ENCODE results near the gene KRTAP5-6.

KRTAP5-6 gene

DNA sequence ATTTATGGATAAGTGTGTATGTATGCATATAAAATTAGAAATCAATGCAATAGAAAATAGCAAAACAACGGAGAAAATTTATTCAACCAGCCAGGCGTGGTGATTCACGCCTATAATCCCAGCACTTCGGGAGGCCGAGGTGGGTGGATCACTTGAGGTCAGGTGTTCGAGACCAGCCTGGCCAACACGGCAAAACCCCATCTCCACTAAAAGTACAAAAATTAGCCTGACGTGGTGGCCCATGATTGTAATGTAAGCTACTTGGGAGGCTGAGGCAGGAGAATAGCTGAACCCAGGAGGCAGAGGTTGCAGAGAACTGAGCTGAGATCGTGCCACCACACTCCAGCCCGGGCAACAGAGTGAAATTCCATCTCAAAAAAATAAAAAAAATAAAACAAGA, 5.5 kb downstream of the KRTAP5-6 start:
- DNase-seq (ENCODE audit: low spot score) = no peak

DNA sequence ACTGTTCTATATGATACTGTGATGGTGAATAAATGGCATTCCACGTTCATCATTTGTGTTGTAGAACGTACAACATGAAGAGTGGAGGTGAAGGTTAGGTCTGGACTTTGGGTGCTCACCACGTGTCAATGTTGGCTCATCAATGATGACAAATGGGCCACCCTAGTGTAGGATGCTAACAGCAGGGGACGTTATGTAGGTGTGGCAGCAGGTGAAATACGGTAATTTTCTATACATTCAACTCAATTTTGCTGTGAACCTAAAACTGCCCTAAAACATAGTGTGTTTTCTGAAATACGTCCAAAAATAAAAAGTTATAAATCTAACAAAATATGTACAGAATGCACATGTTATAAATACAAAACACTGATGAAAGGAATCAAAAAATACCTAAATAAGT, 6.2 kb downstream of the KRTAP5-6 start:
- no peak for DNase-seq (ENCODE audit: low spot score)

DNA sequence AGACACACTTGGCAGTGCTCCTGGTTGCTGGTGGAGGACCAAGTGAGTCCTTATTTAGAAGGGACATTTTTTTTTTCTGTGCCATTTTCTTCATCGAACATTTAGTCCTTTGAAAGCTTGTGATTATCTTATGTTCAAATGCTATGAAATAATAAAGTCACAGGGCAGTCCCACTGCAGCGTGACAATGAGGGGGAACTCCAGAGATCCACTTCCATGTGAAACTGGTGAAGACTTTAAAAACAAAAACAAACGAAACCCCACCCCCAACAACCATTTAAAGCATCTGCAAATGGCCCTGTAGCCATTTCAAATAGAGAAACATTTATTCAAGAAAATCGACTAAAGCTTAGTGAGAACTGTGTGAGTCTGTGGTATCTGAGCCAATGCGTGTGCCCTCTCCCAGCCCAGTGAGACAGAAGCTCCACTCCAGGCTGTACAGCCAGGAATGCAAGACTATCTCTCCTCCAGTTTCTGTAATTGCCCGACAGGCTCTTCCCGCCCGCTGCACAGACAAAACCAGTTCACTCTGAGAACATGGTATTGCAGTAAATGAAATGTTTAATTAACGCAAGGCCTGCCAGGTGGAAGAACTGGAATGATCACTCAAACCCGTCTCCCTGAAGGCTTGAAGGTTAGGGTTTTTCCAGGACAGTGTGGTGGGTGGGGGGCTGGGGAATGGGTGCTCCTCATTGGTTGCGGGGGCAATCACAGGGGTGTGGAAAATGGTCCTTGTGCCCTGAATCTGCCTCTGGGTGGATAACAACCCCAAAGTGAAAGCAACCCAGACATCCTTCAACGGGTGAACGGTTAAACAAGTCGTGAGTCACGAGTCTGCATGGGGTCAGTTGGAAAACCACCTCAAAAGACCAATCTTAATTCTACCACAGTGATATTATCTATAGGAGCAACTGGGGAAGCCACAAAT, 8.4 kb downstream of the KRTAP5-6 start:
- DNase-seq (ENCODE audit: low spot score) = no peak

DNA sequence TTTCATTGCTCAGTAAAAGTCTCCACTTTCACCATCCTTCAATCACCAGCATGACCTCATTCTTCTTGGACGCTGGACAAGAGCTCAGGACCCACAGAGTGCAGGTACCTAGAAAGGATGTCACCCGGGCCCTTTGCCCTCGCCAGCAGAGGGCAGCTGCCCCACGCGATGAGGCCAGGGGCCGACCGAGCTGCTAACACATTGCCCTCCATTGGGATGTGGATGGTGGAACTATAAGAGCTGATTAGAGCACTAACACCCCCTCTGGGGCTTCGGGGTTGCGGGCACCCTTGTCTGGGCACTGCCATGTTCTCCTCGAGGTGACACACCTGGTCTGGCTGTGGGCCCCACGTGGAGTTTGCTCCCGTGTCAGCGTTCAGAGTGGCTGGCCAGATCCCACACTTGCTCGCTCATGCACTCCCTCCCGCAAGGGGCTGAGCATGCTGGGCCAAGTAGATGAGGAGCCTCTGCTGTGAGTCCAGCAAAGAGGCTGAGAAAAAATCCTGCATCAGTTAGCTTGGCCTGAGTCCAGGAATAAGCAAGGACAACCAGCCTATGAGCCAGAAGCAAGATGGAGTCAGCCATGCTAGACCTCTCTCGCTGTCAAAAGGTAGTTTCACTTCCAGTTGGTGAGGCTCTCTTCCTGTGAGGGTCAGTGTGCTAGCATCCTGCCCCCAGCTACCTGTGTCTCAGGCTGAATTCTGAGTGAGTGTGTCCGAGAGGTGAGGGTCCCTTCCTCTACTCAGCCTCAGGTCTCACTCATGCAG, 9.8 kb downstream of the KRTAP5-6 start:
- no peak for DNase-seq (ENCODE audit: low spot score)

DNA sequence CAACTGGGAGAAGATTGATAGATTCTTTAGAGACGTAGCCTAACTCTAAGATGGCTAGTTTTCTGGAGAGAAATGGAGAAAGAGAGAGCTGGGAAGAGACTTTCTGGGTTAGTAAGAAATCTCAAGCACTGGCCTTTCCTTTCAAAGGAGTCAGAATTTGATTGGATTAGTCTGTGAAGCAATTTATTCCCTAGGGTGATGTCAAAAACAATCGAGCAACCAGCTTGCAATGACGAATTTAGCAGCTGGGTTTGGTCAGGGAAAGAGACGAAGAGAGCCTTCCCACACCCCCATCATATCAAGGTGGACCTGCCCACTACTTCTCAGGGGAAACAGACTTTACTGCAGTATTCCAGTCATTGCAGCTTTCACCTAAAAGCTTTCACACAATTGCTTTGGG, 10.8 kb downstream of the KRTAP5-6 start:
- no peak for DNase-seq (ENCODE audit: low spot score)

DNA sequence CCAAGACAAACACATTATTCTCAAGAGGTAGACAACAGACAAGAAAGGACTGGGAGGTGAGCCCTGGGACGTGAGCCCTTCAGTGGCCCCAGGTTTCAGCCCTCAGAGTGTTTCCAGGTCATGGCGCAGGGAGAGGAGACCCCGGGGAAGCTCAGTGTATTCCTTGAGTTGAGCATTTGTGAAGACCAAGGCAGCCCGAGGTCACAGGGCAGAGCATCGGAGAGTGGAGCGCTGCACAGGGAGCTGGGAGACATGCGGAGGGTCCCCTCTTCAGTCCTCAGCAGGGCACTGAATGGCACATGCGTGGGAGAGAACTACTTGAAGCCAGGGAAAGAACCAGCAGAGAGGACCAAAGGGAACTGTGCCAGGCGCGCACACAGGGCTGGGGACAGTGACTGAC, 11.7 kb downstream of the KRTAP5-6 start:
- no peak for DNase-seq (ENCODE audit: low spot score)

DNA sequence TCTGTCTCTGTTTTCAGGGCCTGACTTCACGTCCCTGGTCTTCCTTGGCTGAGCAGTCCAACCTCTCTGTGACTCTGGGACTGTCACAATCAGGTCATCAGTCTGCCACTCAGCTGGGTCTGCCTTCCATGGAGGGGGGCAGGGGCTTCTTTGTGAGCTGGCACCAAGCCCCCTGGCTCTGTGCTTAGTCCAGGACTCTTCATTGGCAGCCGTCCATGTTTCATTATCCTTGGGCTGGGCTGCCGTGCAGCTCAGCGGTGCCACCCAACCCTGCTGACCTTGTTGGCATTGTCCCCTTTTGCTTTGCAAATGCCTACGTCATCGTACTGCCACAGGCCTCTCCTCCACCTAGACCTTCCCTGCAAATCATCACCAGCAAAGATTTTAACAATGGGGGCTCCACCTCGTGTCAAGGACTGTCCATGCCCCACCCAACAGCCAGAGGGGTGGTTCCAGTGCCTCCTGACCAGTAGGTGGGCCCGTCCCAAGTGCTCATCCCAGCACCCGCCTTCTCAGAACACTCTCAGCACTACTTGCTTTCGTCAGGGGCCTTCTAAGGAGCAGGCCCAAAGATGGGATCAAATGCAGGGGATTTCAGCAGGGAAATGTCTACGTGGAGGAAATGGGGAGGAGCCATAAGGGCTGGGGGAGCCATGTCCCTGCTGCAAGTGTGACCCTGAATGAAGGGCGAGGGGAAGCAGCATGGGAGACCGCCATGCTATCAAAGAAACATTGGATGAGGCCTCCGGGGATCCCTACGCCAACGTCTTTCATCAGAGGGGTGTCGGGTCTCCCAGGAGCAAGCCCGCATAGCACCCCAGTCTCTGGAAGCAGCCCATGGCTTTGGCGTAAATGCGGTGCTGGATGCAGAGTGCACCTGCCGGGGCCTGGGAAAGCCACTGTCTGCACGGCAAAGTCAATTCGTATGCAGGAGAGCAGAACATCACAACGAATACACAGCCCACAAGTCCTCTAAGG, 18.2 kb downstream of the KRTAP5-6 start:
- no peak for DNase-seq (ENCODE audit: low spot score)

DNA sequence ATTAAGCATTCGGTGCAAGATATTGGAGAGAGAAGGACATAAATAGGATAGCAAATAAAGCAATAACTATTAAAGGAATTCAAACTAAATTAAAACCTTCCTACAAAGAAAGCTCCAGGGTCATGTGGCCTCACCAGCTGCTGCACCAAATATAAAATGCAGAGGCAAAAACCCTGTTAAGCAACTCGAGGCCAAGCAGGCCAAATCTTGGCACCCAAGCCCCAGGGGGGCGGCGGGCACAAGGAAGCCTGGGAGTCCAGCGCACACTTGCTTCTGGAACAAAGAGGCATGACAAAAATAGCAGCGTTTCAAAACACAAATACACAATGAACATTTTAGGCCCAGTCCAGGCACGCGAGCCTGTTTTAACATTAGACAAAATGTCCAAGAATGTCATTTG, 20.8 kb downstream of the KRTAP5-6 start:
- no peak for DNase-seq (ENCODE audit: low spot score)

DNA sequence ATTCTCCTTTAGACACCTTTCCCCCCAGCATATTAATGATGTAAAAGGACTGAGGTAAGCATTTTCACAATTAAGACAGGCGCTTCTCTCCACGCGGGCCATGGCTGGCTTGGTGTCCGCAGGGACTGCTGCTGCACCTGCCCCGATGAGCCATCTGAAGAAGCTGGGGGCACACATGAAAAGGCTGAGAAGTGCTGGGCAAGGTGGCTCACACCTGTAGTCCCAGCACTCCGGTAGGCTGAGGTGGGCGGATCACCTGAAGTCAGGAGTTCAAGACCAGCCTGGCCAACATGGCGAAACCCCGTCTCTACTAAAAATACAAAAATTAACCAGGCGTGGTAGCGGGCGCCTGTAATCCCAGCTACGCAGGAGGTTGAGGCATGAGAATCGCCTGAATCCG, 21.3 kb downstream of the KRTAP5-6 start:
- no peak for DNase-seq (ENCODE audit: low spot score)

DNA sequence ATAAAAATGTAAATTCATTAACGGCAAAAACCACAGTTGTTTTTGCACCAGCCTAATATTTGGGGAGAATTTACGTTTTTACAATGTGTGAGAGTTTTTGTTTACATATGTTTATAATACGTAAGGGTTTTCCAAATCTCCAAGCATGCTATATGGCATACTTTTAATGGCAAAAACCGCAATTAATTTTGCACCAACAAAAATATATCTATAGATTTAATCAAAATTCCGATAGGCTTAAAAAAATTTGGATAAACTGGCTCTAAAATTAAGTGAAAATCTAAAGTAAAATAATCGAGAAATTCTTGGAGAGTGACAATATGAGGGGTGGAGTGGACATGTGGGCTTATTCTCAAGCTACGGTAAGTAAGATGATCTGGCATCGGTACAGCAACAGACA, 22.8 kb downstream of the KRTAP5-6 start:
- DNase-seq (ENCODE audit: low spot score) = no peak

DNA sequence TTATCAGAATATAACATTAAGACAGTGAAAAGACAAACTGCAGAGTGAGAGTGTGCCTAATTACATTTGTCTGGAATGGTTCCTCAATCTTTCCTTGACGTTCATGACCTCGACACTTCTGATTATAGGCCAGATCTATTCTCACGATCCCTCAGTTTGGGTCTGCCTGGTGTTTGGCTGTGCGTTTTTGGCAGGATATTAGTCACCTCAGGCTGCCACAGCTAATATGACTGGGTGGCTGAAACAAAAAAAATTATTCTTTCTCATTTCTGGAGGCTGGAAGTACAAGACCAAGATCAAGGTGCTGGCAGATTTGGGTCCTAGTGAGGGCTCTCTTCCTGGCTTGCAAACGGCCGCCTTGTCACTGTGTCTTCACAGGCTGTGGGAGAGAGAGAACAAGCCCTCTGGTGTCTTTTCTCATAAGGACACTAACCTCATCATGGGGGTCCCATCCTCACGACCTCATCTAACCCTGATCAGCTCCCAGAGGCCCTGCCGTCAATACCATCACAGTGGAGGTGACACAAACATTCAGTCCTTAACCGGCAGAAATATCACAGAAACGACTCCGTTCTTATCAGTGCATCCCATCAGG, 30.2 kb downstream of the KRTAP5-6 start:
- DNase-seq (ENCODE audit: low spot score) = no peak

DNA sequence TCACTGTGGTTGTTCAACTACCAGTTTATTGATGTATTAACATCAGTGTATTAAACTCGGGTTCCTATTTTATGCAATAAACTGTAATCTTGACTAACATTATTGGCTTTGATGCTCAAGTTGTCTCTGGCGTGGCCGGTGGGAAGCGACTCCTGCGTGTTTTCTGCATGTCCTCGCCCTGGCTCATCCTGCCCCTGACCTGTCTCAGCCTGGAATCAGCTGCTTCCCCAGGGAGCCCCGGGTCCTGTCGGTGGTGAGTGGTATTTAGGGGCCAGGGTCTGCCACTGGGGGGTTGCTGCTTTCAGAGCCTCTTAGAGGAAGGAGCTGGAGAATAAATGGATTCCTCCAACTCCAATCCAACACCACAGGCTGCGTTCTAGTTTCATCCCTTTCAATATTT, 30.9 kb downstream of the KRTAP5-6 start:
- DNase-seq (ENCODE audit: low spot score) = no peak

DNA sequence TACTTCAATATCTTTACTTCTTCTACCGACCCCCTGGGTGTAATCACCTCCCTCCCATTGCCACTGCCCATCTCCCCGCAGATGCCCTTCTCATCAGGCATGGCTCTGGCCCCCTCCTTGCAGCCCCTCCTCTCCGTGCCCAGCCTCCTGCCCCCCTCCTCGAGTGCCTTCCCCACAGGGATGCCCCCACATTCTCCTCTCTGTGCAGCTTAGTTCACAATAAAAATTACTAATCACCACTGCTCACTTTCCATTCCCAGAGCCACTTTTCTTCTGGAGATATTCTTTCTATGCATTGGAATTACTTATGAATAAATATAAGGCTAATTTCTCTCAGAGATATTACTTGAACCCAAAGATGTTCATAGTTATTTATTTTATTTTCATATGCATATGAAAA, 31.3 kb downstream of the KRTAP5-6 start:
- DNase-seq (ENCODE audit: low spot score) = no peak

DNA sequence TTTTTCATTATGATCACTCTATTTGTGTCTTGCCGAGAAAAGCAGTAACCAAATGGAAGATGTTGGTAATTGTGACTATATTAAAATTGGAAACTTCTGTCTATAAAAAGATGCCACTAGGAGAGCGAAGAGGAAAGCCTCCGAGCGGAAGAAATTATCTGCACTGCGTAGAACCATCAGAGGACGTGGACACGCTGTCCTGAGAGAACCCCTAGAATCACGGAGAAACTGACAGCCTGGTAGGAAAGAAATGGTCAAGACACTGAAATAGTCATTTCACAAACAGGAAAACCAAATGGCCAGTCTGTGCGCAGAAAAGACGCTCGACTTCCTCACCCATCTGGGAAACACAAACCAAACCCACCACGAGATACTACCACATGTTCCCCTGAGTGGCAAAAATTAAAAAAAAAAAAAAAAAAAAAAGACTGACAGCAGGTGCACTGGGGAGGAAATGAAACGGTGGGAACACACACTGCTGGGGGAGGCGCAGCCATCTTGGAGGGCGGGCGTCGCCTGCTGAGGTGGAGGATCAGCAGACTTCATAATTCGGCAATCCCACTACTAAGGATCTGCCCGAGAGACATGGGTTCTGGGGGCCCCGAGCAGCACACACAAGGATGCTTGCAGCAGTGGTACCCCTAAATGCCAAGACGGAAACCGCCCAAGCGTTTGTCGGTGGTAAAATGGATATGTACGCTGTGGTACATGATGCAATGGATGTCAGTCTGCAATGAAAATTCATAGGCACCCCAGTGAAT, 32.1 kb downstream of the KRTAP5-6 start:
- no peak for DNase-seq (ENCODE audit: low spot score)

DNA sequence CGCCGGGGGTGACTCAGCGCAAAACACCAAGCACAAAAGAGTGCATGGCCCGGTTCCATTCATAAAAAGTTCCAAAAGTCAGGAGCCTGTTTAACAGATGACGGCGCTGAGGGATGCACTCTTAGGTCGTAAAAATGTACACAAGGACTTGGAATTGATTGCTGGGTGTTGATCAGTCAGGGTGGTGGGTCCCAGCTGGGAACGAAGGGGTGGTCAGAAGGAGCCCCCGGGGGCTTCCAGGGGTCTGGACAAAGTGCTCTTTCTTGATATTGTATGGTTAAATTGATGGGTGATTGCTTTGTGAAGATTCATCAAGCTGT, 32.7 kb downstream of the KRTAP5-6 start:
- DNase-seq (ENCODE audit: low spot score) = no peak

DNA sequence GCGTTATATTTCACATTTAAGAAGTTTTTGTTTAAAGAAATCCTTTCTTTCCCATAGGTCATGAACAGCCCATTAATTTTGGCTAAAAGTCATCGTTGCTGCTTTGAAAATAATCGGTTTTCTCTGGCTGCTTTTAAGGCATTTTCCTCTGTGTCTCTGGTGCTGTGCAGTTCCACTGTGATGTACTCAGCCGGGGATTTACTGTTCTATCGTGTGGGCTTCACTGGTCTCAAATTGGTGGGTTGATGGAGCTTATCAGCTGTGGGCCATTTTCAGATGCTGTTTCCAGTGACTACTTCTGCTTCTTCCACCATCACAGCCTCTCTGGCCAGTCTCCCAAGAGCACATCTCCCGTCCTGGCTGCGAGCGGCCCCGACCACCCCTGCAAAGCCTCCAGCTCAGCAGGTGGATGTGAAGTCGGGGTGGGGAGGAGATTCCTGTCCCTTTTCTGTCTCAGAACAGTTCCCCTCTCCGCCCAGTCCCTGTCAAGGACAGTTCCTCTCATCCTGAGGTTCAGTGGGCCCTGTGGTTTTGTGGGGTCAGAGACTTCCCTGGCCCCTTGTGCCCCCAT, 33.1 kb downstream of the KRTAP5-6 start:
- no peak for DNase-seq (ENCODE audit: low spot score)

DNA sequence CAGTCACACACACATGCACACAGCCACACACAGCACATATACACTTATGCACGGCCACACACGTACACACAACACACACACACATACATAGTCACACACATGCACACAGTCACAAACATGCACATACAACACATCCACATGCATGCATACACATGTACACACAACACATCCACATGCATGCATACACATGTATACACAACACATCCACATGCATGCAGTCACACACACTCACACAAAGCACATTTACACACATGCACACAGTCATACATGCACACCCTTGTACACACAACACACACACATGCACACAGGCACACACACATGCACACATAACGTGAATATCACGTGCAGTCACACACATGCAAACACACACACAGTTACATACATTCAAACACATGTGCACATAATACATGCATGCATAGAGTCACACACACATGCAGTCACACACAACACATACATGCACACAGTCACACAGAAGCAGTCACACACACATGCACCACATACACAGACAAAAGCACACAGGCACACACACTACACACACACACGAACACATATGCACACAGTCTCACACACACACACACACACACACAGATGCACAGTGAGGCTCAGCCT, 34.6 kb downstream of the KRTAP5-6 start:
- no peak for DNase-seq (ENCODE audit: low spot score)

DNA sequence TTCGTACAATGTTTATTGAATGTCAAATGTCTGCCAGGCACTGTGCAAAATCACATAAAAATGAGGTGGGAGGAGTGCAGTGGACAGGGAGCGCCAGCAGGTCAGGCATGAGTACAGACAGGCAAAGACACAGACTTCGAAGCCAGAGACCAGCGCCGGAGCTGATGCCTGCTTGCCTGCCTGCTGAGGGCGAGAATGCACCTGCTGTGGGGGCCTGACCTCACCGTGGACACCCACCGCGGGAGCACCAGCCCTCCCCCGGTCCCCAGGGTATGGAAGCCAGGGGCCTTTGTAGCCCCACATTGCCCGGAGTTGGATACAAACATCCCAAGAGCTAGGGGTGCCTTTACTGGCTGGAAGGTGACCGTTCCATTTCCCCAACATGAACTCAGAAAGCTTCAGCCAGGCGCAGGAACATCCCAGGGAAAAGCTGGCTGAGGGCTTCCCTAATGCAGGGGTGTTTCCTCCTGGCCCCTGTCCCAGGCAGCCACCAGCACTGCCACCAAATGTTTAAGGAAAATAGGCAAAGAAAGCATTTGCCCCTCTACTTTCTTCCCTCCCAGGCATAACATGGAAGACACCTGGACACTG, 35.5 kb downstream of the KRTAP5-6 start:
- no peak for DNase-seq (ENCODE audit: low spot score)

DNA sequence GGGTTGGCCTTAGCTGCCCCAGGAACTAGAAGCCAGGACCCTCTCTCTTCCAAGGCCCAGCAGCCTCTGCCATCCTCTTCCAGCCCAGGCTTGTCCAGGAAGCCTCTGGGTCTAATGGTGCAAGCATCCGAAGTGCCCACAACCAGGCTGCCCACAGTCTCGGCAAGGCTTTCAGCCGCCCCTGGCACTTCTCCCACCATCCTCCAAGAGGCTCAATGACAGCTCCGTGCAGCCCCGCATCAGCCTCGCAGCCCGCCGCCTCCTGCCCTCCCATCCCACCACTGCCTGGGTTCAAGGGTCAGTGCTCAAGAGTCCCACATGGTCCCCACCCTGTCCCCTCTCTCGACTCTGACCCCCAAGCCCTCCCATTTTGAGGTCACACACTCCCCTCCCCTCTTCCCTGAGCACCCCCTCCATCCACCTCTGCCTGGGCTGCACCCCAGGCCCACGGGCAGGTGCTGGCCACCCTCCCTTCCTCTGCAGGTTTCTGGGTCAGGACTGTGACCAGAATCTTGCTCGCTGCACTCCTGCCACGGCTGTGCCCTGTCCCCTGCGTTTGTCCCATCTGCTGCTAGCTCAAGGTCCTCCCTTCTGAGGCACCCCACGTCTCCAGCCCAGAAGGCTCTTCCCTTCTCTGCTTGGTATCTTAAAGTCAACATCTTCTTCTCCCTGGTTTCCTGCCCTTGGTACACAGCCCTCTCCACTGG, 36.2 kb downstream of the KRTAP5-6 start:
- no peak for DNase-seq (ENCODE audit: low spot score)
